Measurements from ENCODE around the gene IFNG. TPM values are rescaled to one million over a fixed set of nuclear protein-coding genes. Genes with fewer than 3 reads are reported as not detected.

IFNG gene
- total RNA-seq, 1 experiment from 2014 or later: 0.44 TPM

- no peak overlapping the region for H3K27ac ChIP-seq (ENCODE audit: low read depth, low read length)
- no peaks in the 10 kb centered on the region for H3K4me1 ChIP-seq (ENCODE audit: control insufficient read depth in 1 of 2, insufficient read depth in 2 of 2, low read length in 2 of 2)
- CTCF ChIA-PET: no interaction called here
- intact Hi-C loops (cut with micrococcal nuclease): no loop called here
- H2AFZ ChIP-seq (ENCODE audit: low read depth, low read length, poor library complexity, severe bottlenecking): no peak overlapping the region
- no TSS peak for BruUV-seq (replicated peaks)
- DNase-seq (ENCODE audit: low read depth, low spot score) (no peak), ATAC-seq (no peak)
- POLR2A ChIA-PET: no interaction called here
- H3K36me3 ChIP-seq (ENCODE audit: control insufficient read depth in 1 of 2, insufficient read depth in 2 of 2, low read length in 2 of 2): no peaks in the 10 kb centered on the region
- no peaks in the 10 kb centered on the region for H3K9me2 ChIP-seq (ENCODE audit: insufficient read depth)
- H3K4me2 ChIP-seq (ENCODE audit: low read length): no peak overlapping the region
- TF ChIP-seq ZFX (IDR thresholded peaks at IDR 0.05): no peak
- H3K79me2 ChIP-seq (ENCODE audit: insufficient read depth, low read length): no peaks in the 10 kb centered on the region
- no peaks in the 10 kb centered on the region for H3K9me3 ChIP-seq (ENCODE audit: control insufficient read depth in 1 of 2, insufficient read depth in 1 of 2, low read depth in 1 of 2, low read length in 2 of 2)
- no peaks in the 10 kb centered on the region for H4K20me1 ChIP-seq (ENCODE audit: insufficient read depth)
- no peaks in the 10 kb centered on the region for H3K27me3 ChIP-seq (ENCODE audit: insufficient read depth, low read length)
- no peak overlapping the region for H3K9ac ChIP-seq (ENCODE audit: low read length)
- RAD21 ChIA-PET (ENCODE audit: low non-redundant PET in 1 of 2, low total read pairs in 2 of 2, uncharacterized antibody in 2 of 2, unreplicated experiment in 2 of 2): no interaction called here
- no peak overlapping the region for H3K4me3 ChIP-seq (replicated peaks in 1 of 2; ENCODE audit: low read depth in 1 of 2, low read length in 2 of 2)
These were observed 19.6 kb downstream of the IFNG start for GRCh38 chr12:68139941-68140340.

- Histone ChIP-seq H3K4me1 (ENCODE audit: control insufficient read depth in 1 of 2, insufficient read depth in 2 of 2, low read length in 2 of 2) (no peaks in the 10 kb centered on the region), H3K4me2 (ENCODE audit: low read length) (no peak overlapping the region), H3K9me2 (ENCODE audit: insufficient read depth) (no peaks in the 10 kb centered on the region), H3K9ac (ENCODE audit: low read length) (no peak overlapping the region), H3K4me3 (replicated peaks in 1 of 2; ENCODE audit: low read depth in 1 of 2, low read length in 2 of 2) (no peak overlapping the region), H3K27me3 (ENCODE audit: insufficient read depth, low read length) (no peaks in the 10 kb centered on the region), H3K9me3 (ENCODE audit: control insufficient read depth in 1 of 2, insufficient read depth in 1 of 2, low read depth in 1 of 2, low read length in 2 of 2) (no peaks in the 10 kb centered on the region), H3K27ac (ENCODE audit: low read depth, low read length) (no peak overlapping the region), H2AFZ (ENCODE audit: low read depth, low read length, poor library complexity, severe bottlenecking) (no peak overlapping the region), H3K36me3 (ENCODE audit: control insufficient read depth in 1 of 2, insufficient read depth in 2 of 2, low read length in 2 of 2) (no peaks in the 10 kb centered on the region), H4K20me1 (ENCODE audit: insufficient read depth) (no peaks in the 10 kb centered on the region), H3K79me2 (ENCODE audit: insufficient read depth, low read length) (no peaks in the 10 kb centered on the region)
- BruUV-seq (replicated peaks): no TSS peak
- no peak for ATAC-seq
- POLR2A ChIA-PET: no interaction called here
- CTCF ChIA-PET: no interaction called here
- intact Hi-C loops (cut with micrococcal nuclease): no loop called here
- RAD21 ChIA-PET (ENCODE audit: low non-redundant PET in 1 of 2, low total read pairs in 2 of 2, uncharacterized antibody in 2 of 2, unreplicated experiment in 2 of 2): no interaction called here
- DNase-seq (ENCODE audit: low read depth, low spot score): no peak
- TF ChIP-seq MAX (IDR thresholded peaks at IDR 0.05): no peak
- no peak for TF ChIP-seq ZNF274 (IDR thresholded peaks at IDR 0.05; ENCODE audit: low read depth, low read length)
- TF ChIP-seq ELF1 (IDR thresholded peaks at IDR 0.05; ENCODE audit: borderline replicate concordance, low read depth): no peak
- TF ChIP-seq ZBTB33 (IDR thresholded peaks at IDR 0.05; ENCODE audit: extremely low read depth, insufficient replicate concordance, low read length): no peak
- no peak for TF ChIP-seq SIN3A (IDR thresholded peaks at IDR 0.05; ENCODE audit: low read depth)
- TF ChIP-seq EZH2phosphoT487 (IDR thresholded peaks at IDR 0.05; ENCODE audit: borderline replicate concordance): no peak
- TF ChIP-seq TCF7L2 (IDR thresholded peaks at IDR 0.05; ENCODE audit: borderline replicate concordance, extremely low read depth, insufficient read depth, insufficient read length): no peak
- TF ChIP-seq EGR1 (IDR thresholded peaks at IDR 0.05; ENCODE audit: low read depth): no peak
- no peak for TF ChIP-seq SRF (IDR thresholded peaks at IDR 0.05; ENCODE audit: low read depth)
- TF ChIP-seq CBX3 (IDR thresholded peaks at IDR 0.05; ENCODE audit: low read depth): no peak
- no peak for TF ChIP-seq YY1 (IDR thresholded peaks at IDR 0.05; ENCODE audit: extremely low read depth, insufficient replicate concordance, low read depth, low read length)
- TF ChIP-seq JUND (IDR thresholded peaks at IDR 0.05): no peak
- no peak for TF ChIP-seq RAD21 (IDR thresholded peaks at IDR 0.05; ENCODE audit: low read depth)
- no peak for TF ChIP-seq CEBPB (IDR thresholded peaks at IDR 0.05; ENCODE audit: low read depth)
- no peak for TF ChIP-seq ATF3 (IDR thresholded peaks at IDR 0.05)
These were observed 20.5 kb downstream of the IFNG start for GRCh38 chr12:68139001-68139400.
